ENCODE data around the gene TDRD10.

TDRD10 gene

GRCh38 chr1:154593390-154593789 is 91.4 kb downstream of the TDRD10 start:
- TF ChIP-seq ZNF8 (CRISPR knock-in tag; IDR thresholded peaks at IDR 0.05), result no peak
- TF ChIP-seq CSDC2 (CRISPR knock-in tag; IDR thresholded peaks at IDR 0.05), result no peak
- TF ChIP-seq ARNTL (CRISPR knock-in tag; IDR thresholded peaks at IDR 0.05; ENCODE audit: borderline replicate concordance, low read depth), result no peak
- TF ChIP-seq CREB5 (CRISPR knock-in tag; IDR thresholded peaks at IDR 0.05; ENCODE audit: low read depth), result no peak
- no peak for TF ChIP-seq ZFP3 (CRISPR knock-in tag; IDR thresholded peaks at IDR 0.05)
- no peak for TF ChIP-seq BACH2 (CRISPR knock-in tag; IDR thresholded peaks at IDR 0.05; ENCODE audit: borderline replicate concordance)
- no peak for TF ChIP-seq ZC3H10 (CRISPR knock-in tag; IDR thresholded peaks at IDR 0.05)
- no peak for ATAC-seq

- ATAC-seq, result no peak
- TF ChIP-seq OSR1 (CRISPR knock-in tag; IDR thresholded peaks at IDR 0.05) (no peak), ISL1 (CRISPR knock-in tag; IDR thresholded peaks at IDR 0.05) (no peak), TSHZ2 (CRISPR knock-in tag; IDR thresholded peaks at IDR 0.05) (no peak), ZFP30 (CRISPR knock-in tag; IDR thresholded peaks at IDR 0.05) (no peak), RARB (CRISPR knock-in tag; IDR thresholded peaks at IDR 0.05) (no peak), ZFP3 (CRISPR knock-in tag; IDR thresholded peaks at IDR 0.05) (no peak), TCF4 (CRISPR knock-in tag; IDR thresholded peaks at IDR 0.05; ENCODE audit: borderline replicate concordance) (no peak), ZNF8 (CRISPR knock-in tag; IDR thresholded peaks at IDR 0.05) (no peak), SNAI2 (CRISPR knock-in tag; IDR thresholded peaks at IDR 0.05) (no peak), TOX (CRISPR knock-in tag; IDR thresholded peaks at IDR 0.05; ENCODE audit: borderline replicate concordance) (no peak), PATZ1 (CRISPR knock-in tag; IDR thresholded peaks at IDR 0.05; ENCODE audit: borderline replicate concordance) (no peak), ZNF565 (CRISPR knock-in tag; conservative IDR thresholded peaks at IDR 0.05; ENCODE audit: low read depth) (no peak), ARNTL (CRISPR knock-in tag; IDR thresholded peaks at IDR 0.05; ENCODE audit: borderline replicate concordance, low read depth) (no peak), CREB5 (CRISPR knock-in tag; IDR thresholded peaks at IDR 0.05; ENCODE audit: low read depth) (no peak), GLIS3 (CRISPR knock-in tag; IDR thresholded peaks at IDR 0.05) (no peak), PPARA (CRISPR knock-in tag; IDR thresholded peaks at IDR 0.05; ENCODE audit: borderline replicate concordance) (no peak), CSDC2 (CRISPR knock-in tag; IDR thresholded peaks at IDR 0.05) (no peak), BACH2 (CRISPR knock-in tag; IDR thresholded peaks at IDR 0.05; ENCODE audit: borderline replicate concordance) (no peak)
These were observed 92.8 kb downstream of the TDRD10 start for GRCh38 chr1:154594811-154595210.

- peak; percentile 63 for ATAC-seq
- TF ChIP-seq ZNF8 (CRISPR knock-in tag; IDR thresholded peaks at IDR 0.05), result no peak
- TF ChIP-seq PATZ1 (CRISPR knock-in tag; IDR thresholded peaks at IDR 0.05; ENCODE audit: borderline replicate concordance), result no peak
- no peak for TF ChIP-seq GLIS3 (CRISPR knock-in tag; IDR thresholded peaks at IDR 0.05)
- TF ChIP-seq SNAI2 (CRISPR knock-in tag; IDR thresholded peaks at IDR 0.05), result no peak
- TF ChIP-seq ZNF70 (CRISPR knock-in tag; IDR thresholded peaks at IDR 0.05), result no peak
These were observed 93.6 kb downstream of the TDRD10 start for GRCh38 chr1:154595621-154596020.

Measured in SK-N-SH treated with all-trans-retinoic acid at 6 μM for 48 hours (cell line).